Tibial artery (tissue), 4 donors: ENCODE measurements around the gene TRAPPC12.

Source experiments
- DNase-seq, 2 donors: peaks; one replicate each; pipeline ENCODE4 v3.0.0-alpha.2; 2019
- H3K27ac ChIP-seq, 2 donors: fragments of 200-600 bp; sonication (generic) in 1 of 2; 1 replicate in 1 of 2; 2 replicates in 1 of 2; pipeline ENCODE4 v1.5.1; 2018 to 2019; ENCODE audit warnings: mild to moderate bottlenecking in 1 of 2
- H3K27me3 ChIP-seq, 2 donors: fragments of 200-600 bp; sonication (generic) in 1 of 2; one replicate each; pipeline versions ENCODE4 v1.5.1 to v1.6.0; 2016 to 2019
- H3K36me3 ChIP-seq, 3 donors: fragments of 200-600 bp; sonication (generic) in 2 of 3; one replicate each; pipeline ENCODE4 v1.5.1; 2016 to 2019; ENCODE audit warnings: mild to moderate bottlenecking in 2 of 3
- H3K4me1 ChIP-seq, 4 donors: fragments of 200-600 bp; sonication (generic) in 2 of 4; 1 replicate in 3 of 4; 2 replicates in 1 of 4; pipeline ENCODE4 v1.5.1; 2016 to 2019
- H3K4me3 ChIP-seq, 2 donors: fragments of 200-600 bp; sonication (generic) in 1 of 2; 1 replicate in 1 of 2; 2 replicates in 1 of 2; pipeline ENCODE4 v1.5.1; 2018 to 2019; ENCODE audit warnings: mild to moderate bottlenecking in 2 of 2
- H3K9me3 ChIP-seq, 3 donors: fragments of 200-600 bp; sonication (generic) in 1 of 3; one replicate each; pipeline ENCODE4 v1.5.1; 2016 to 2019
- intact Hi-C: fragments of 100-400 bp; cut with DNase I; formaldehyde crosslinking; loops from one replicate; pipeline ENCODE4 v1.15.0; 2023; ENCODE audit warnings: low total_unique reads
- TF ChIP-seq, protein P1 (sequence below), 2 experiments: fragments of 200-600 bp in 1 of 2; fragments of 450-650 bp in 1 of 2; IDR thresholded peaks; one replicate each; pipeline ENCODE4 v1.5.1; 2017 to 2019; ENCODE audit warnings: antibody characterized with exemption in 2 of 2, mild to moderate bottlenecking in 1 of 2, moderate library complexity in 1 of 2

TRAPPC12 gene

DNA sequence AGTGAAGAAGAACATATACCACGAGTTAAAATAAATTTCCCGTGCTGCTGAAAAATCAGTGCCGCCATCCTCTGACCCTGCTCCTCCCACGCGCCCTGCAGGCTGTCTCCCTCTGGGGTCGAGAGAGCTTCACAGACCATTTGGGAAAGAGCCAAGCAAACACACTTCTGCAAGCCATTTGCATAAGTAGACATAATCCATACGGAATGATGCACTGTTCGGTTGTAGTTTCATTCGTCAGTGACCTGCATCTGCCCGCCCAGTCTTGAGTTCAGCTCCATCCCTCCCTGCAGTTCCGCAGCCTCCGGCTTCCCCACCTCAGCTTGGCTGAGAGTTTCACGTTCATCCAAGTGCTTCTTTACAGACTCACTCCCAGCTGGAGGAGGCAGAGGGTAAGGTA, 69.6 kb downstream of the TRAPPC12 start:
- intact Hi-C loops: no loop called here
- no peaks in the 10 kb centered on the region for H3K27me3 ChIP-seq
- H3K4me1 ChIP-seq: no peaks in the 10 kb centered on the region
- H3K9me3 ChIP-seq: no peaks in the 10 kb centered on the region
- peaks cover 25 to 94% (median 47%) of the 10 kb centered on the region in 3 donors for H3K36me3 ChIP-seq
- TF ChIP-seq, protein P1, sequence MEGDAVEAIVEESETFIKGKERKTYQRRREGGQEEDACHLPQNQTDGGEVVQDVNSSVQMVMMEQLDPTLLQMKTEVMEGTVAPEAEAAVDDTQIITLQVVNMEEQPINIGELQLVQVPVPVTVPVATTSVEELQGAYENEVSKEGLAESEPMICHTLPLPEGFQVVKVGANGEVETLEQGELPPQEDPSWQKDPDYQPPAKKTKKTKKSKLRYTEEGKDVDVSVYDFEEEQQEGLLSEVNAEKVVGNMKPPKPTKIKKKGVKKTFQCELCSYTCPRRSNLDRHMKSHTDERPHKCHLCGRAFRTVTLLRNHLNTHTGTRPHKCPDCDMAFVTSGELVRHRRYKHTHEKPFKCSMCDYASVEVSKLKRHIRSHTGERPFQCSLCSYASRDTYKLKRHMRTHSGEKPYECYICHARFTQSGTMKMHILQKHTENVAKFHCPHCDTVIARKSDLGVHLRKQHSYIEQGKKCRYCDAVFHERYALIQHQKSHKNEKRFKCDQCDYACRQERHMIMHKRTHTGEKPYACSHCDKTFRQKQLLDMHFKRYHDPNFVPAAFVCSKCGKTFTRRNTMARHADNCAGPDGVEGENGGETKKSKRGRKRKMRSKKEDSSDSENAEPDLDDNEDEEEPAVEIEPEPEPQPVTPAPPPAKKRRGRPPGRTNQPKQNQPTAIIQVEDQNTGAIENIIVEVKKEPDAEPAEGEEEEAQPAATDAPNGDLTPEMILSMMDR (IDR thresholded peaks at IDR 0.05): no peak
- no peak overlapping the region for H3K27ac ChIP-seq
- H3K4me3 ChIP-seq: no peak overlapping the region
- DNase-seq: no peak

DNA sequence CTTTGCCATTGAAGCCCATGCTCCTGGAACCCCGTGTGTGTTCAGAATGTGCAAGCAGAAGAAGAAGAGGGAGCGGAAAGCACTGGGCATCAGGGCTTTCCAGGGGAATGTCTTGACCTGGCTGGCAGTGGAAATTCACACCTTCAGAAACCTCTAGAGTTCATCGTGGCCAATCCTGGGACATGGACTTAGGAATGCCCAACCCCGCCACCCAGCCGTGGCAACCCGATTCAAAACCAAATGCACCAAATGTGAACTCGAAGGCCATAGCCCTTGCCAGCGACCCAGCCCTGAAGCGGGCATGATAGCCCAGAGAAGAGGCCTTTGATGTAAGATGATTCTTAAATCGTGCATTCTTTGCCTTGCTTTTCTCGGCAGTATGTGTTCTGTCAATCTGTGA, 70.4 kb downstream of the TRAPPC12 start:
- intact Hi-C loops: no loop called here
- Histone ChIP-seq H3K27me3 (no peaks in the 10 kb centered on the region), H3K9me3 (no peaks in the 10 kb centered on the region), H3K36me3 (peaks cover 21 to 94% (median 46%) of the 10 kb centered on the region in 3 donors), H3K4me3 (no peak overlapping the region), H3K4me1 (no peaks in the 10 kb centered on the region), H3K27ac (no peak overlapping the region)
- no peak for DNase-seq
- TF ChIP-seq, protein P1 (IDR thresholded peaks at IDR 0.05): no peak

DNA sequence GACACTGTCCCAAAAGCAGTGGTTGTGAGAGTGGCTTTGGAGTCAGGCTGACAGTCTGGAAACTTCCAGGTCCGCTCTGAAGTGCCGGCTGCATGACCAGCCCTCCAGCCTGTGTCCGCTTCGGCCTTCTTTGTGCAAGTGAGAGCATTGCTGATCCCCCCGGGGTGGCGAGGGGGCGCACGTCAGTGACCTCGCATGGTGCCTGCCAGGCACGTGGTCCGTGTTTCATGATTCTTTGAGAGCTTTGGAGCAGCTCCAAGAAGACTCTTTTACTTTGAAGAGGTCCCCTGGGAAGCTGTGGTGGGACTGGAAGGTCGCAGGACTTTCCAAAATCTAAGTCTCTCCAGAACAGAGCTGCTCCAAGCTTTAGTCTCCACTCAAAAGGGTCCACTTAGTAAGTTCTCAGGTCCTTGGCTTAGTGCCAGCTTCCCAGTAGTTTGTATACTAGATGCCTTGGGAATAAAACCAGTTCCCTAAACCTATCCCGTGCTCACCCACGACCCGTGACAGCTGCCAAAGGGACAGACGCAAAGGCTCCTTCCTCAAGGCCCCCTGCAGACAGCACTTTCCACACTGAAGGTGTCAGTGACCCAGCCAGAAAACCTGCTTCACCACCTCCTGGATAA, 71.0 kb downstream of the TRAPPC12 start:
- no peak for DNase-seq
- intact Hi-C loops: no loop called here
- TF ChIP-seq, protein P1 (IDR thresholded peaks at IDR 0.05): no peak
- H3K4me1 ChIP-seq: no peaks in the 10 kb centered on the region
- H3K36me3 ChIP-seq: peaks cover 18 to 91% (median 42%) of the 10 kb centered on the region in 3 donors
- no peak overlapping the region for H3K4me3 ChIP-seq
- H3K27me3 ChIP-seq: no peaks in the 10 kb centered on the region
- H3K27ac ChIP-seq: no peak overlapping the region
- H3K9me3 ChIP-seq: no peaks in the 10 kb centered on the region

DNA sequence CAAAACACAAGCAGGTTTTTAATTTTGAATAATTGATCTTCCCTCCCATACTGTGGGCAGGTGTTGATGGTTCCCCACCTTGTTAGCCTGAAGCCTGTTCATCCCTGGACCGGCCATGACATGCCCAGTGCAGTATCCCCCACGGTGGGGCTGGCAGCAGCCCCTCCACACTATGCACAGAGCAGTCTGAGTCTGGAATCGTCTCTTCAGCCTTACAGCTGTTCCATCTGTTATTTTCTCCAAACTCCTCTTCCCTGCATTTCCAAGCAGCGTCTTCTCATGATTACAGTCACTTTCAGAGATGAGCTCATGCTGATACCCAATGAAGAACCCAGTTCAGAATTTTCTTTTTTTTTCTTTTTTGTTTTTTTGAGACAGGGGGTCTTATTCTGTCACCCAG, 71.7 kb downstream of the TRAPPC12 start:
- no peaks in the 10 kb centered on the region for H3K4me1 ChIP-seq
- intact Hi-C loops: no loop called here

DNA sequence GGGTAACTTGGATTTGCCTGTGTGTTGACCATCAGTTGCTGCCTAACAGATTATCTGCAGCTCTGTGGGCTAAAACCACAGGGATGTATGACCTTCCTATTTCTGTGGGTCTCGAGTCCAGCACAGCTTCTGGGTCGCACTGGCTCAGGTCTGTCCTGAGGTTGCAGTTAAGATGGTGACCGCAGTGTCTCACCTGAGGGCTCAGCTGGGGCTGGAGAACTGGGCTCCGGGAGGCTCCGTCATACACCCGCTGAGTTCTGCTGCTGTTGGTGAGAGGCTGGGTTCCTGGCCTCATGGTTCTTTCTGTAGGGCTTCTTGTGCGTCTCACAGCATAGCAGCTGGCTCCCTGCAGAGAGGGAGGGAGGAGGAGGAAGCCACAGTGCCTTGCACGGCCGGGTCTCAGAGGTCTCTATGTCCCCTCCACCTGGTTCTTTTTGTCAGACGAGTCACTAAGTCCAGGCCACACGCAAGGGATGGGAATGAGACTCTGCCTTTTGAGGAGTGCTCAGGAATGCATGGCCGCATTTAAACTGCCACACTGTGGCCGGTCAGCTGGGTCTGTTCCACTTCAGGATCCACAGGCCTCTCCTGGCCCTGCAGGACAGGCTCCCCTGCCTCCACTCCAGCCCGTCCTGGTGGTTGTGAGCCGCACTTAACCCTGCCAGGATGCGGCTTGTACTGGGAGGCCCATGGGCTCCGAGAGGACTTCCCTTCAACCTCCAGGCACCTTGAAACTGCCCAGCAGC, 72.6 kb downstream of the TRAPPC12 start:
- no peaks in the 10 kb centered on the region for H3K27me3 ChIP-seq
- H3K27ac ChIP-seq: no peak overlapping the region
- intact Hi-C loops: no loop called here
- no peak overlapping the region for H3K4me3 ChIP-seq
- no peak for DNase-seq
- H3K9me3 ChIP-seq: no peaks in the 10 kb centered on the region
- peaks cover 8 to 91% (median 38%) of the 10 kb centered on the region in 3 donors for H3K36me3 ChIP-seq
- H3K4me1 ChIP-seq: no peaks in the 10 kb centered on the region
- TF ChIP-seq, protein P1 (IDR thresholded peaks at IDR 0.05): no peak

More for the DNA sequence above, 71.7 kb downstream of the TRAPPC12 start:
- Histone ChIP-seq H3K9me3 (no peaks in the 10 kb centered on the region), H3K27me3 (no peaks in the 10 kb centered on the region), H3K4me3 (no peak overlapping the region), H3K27ac (no peak overlapping the region), H3K36me3 (peaks cover 11 to 91% (median 38%) of the 10 kb centered on the region in 3 donors)
- TF ChIP-seq, protein P1 (IDR thresholded peaks at IDR 0.05): no peak
- no peak for DNase-seq
